ENCODE data around the gene SCFD2. TPM values are rescaled to one million over a fixed set of nuclear protein-coding genes. Genes with fewer than 3 reads are reported as not detected.
A peak's percentile ranks its signal among the peaks of the same experiment; 100 is the strongest.

The SCFD2 gene
- total and polyA plus RNA-seq, 2 donors (not counting 3 experiments of a cell fraction or from before 2014, with no cell fraction given), result 12.3 to 22.8 TPM

GRCh38 chr4:53105313-53105712, 260.5 kb downstream of the SCFD2 start:
- intact Hi-C loops (cut with micrococcal nuclease), result loop anchor here (10.0 kb wide), 1 partner anchor 449 kb away; no protein-coding TSS in a partner anchor
- Histone ChIP-seq H3K36me3 (ENCODE audit: control insufficient read depth in 2 of 2, extremely low read depth in 1 of 2, insufficient read depth in 2 of 2, low read length in 2 of 2) (no peaks in the 10 kb centered on the region), H3K4me3 (replicated peaks in 1 of 3; ENCODE audit: insufficient read depth in 1 of 3, low read depth in 1 of 3, low read length in 3 of 3) (no peak overlapping the region), H3K79me2 (ENCODE audit: control insufficient read depth, insufficient read depth, low read length) (no peaks in the 10 kb centered on the region), H3K27me3 (ENCODE audit: control insufficient read depth in 2 of 2, insufficient read depth in 2 of 2, low read length in 2 of 2) (no peaks in the 10 kb centered on the region), H3K4me2 (ENCODE audit: insufficient read depth, low read length) (no peak overlapping the region), H2AFZ (ENCODE audit: low read depth, low read length) (no peak overlapping the region), H3K9me1 (replicated peaks; ENCODE audit: control insufficient read depth, extremely low read depth, insufficient read depth, low read length) (no peaks in the 10 kb centered on the region), H3K9me3 (replicated peaks; ENCODE audit: control insufficient read depth, insufficient read depth, low read length) (no peaks in the 10 kb centered on the region), H3K27ac (ENCODE audit: insufficient read depth, low read depth, low read length) (no peak overlapping the region), H3K9ac (replicated peaks; ENCODE audit: extremely low read depth, insufficient read depth, low read length) (no peak overlapping the region), H4K20me1 (replicated peaks; ENCODE audit: control insufficient read depth, extremely low read depth, insufficient read depth, low read length) (no peaks in the 10 kb centered on the region), H3K4me1 (ENCODE audit: control insufficient read depth, extremely low read depth, insufficient read depth, low read length) (peaks cover 39% of the 10 kb centered on the region)
- DNase-seq (ENCODE audit: low read depth, low spot score), result no peak
- TF ChIP-seq POLR2A (IDR thresholded peaks at IDR 0.05; ENCODE audit: low read depth, low read length) (no peak), MAX (IDR thresholded peaks at IDR 0.05; ENCODE audit: insufficient read depth, insufficient read length) (no peak), JUN (IDR thresholded peaks at IDR 0.05; ENCODE audit: borderline replicate concordance, insufficient read depth, insufficient read length, low read depth) (no peak)
- FAIRE-seq, result no peak
- ChIA-PET CTCF (no interaction called here), POLR2A (no interaction called here)
- no TSS peak for BruUV-seq (replicated peaks)
- dilution Hi-C loops (cut with MboI; ENCODE audit: extremely low pct_ligation_motif_present, low sequenced_read_pairs), result no loop called here

GRCh38 chr4:53103481-53103880, 262.4 kb downstream of the SCFD2 start:
- H3K4me2 ChIP-seq (ENCODE audit: insufficient read depth, low read length), result peak overlapping the region; percentile 66
- peak overlapping the region; percentile 98 for H3K27ac ChIP-seq (ENCODE audit: insufficient read depth, low read depth, low read length)
- ChIA-PET POLR2A (interaction anchor here (0.6 kb wide), 2 partner anchors 60 to 72 kb away, joined by 3 to 5 read pairs; no protein-coding TSS in a partner anchor), CTCF (interaction anchor here (0.7 to 1.9 kb wide), 9 partner anchors 16 to 1129 kb away, joined by 3 to 7 read pairs (median 3); no protein-coding TSS in a partner anchor)
- H3K27me3 ChIP-seq (ENCODE audit: control insufficient read depth in 2 of 2, insufficient read depth in 2 of 2, low read length in 2 of 2), result no peaks in the 10 kb centered on the region
- no peaks in the 10 kb centered on the region for H3K36me3 ChIP-seq (ENCODE audit: control insufficient read depth in 2 of 2, extremely low read depth in 1 of 2, insufficient read depth in 2 of 2, low read length in 2 of 2)
- TF ChIP-seq GATA2 (IDR thresholded peaks at IDR 0.05; ENCODE audit: insufficient read depth, insufficient read length, low read depth, low read length) (peak; percentile 70), POLR2AphosphoS5 (IDR thresholded peaks at IDR 0.05; ENCODE audit: insufficient read depth, low read depth, low read length) (no peak)
- no peaks in the 10 kb centered on the region for H3K9me1 ChIP-seq (replicated peaks; ENCODE audit: control insufficient read depth, extremely low read depth, insufficient read depth, low read length)
- H2AFZ ChIP-seq (ENCODE audit: low read depth, low read length), result no peak overlapping the region
- peak; percentile 87 for DNase-seq (ENCODE audit: low read depth, low spot score)
- no TSS peak for BruUV-seq (replicated peaks)
- H3K4me3 ChIP-seq (replicated peaks in 1 of 3; ENCODE audit: insufficient read depth in 1 of 3, low read depth in 1 of 3, low read length in 3 of 3), result no peak overlapping the region
- no peak overlapping the region for H3K9ac ChIP-seq (replicated peaks; ENCODE audit: extremely low read depth, insufficient read depth, low read length)
- H3K9me3 ChIP-seq (replicated peaks; ENCODE audit: control insufficient read depth, insufficient read depth, low read length), result no peaks in the 10 kb centered on the region
- no peaks in the 10 kb centered on the region for H3K79me2 ChIP-seq (ENCODE audit: control insufficient read depth, insufficient read depth, low read length)
- H4K20me1 ChIP-seq (replicated peaks; ENCODE audit: control insufficient read depth, extremely low read depth, insufficient read depth, low read length), result no peaks in the 10 kb centered on the region
- peaks cover 55% of the 10 kb centered on the region for H3K4me1 ChIP-seq (ENCODE audit: control insufficient read depth, extremely low read depth, insufficient read depth, low read length)
- dilution Hi-C loops (cut with MboI; ENCODE audit: extremely low pct_ligation_motif_present, low sequenced_read_pairs), result no loop called here
- intact Hi-C loops (cut with micrococcal nuclease), result loop anchor here (5.0 to 10.0 kb wide), 4 partner anchors 86 to 1129 kb away; no protein-coding TSS in a partner anchor
- FAIRE-seq, result peak; percentile 62
